OCI-LY1 (cell line): ENCODE measurements around the gene PLXNA2.
A peak's percentile ranks its signal among the peaks of the same experiment; 100 is the strongest.

Experiments
- H2AFZ ChIP-seq: fragments of 200-600 bp; sonication (generic), shearing (Covaris generic); 2 replicates; pipeline ENCODE4 v1.6.0; 2014; ENCODE audit warnings: antibody characterized with exemption, mild to moderate bottlenecking, low read length
- H3F3A ChIP-seq: fragments of 200-600 bp; sonication (generic), shearing (Covaris generic); 2 replicates; pipeline ENCODE4 v1.6.0; 2014; ENCODE audit warnings: mild to moderate bottlenecking, antibody characterized with exemption, low read length, moderate library complexity; ENCODE audit not compliant: insufficient read depth
- H3K27ac ChIP-seq: fragments of 200-600 bp; sonication (generic); 2 replicates; pipeline ENCODE4 v1.5.1; 2014; ENCODE audit warnings: low read length, mixed run types, mild to moderate bottlenecking, low read depth; ENCODE audit not compliant: poor library complexity, severe bottlenecking
- H3K27me3 ChIP-seq: fragments of 200-600 bp; sonication (generic); 2 replicates; pipeline ENCODE4 v1.6.0; 2014; ENCODE audit warnings: antibody characterized with exemption, mild to moderate bottlenecking, low read length, moderate library complexity; ENCODE audit not compliant: insufficient read depth
- H3K36me3 ChIP-seq: fragments of 200-600 bp; sonication (generic); 2 replicates; pipeline ENCODE4 v1.6.1; 2014; ENCODE audit warnings: mild to moderate bottlenecking, antibody characterized with exemption, low read length, moderate library complexity, mixed read lengths; ENCODE audit not compliant: insufficient read depth
- H3K4me1 ChIP-seq: fragments of 200-600 bp; sonication (generic); 2 replicates; pipeline ENCODE4 v1.5.1; 2014; ENCODE audit warnings: mild to moderate bottlenecking, low read length, moderate library complexity; ENCODE audit not compliant: insufficient read depth, severe bottlenecking
- H3K4me2 ChIP-seq: fragments of 200-600 bp; sonication (generic), shearing (Covaris generic); 2 replicates; pipeline ENCODE4 v1.6.1; 2014; ENCODE audit warnings: low read length
- H3K4me3 ChIP-seq: fragments of 200-600 bp; sonication (generic); 2 replicates; pipeline ENCODE4 v1.5.1; 2014; ENCODE audit warnings: low read length, low read depth, mild to moderate bottlenecking, mixed read lengths; ENCODE audit not compliant: poor library complexity, severe bottlenecking
- H3K79me2 ChIP-seq: fragments of 200-600 bp; shearing (Covaris generic); 2 replicates; pipeline ENCODE4 v1.6.1; 2016; ENCODE audit warnings: mixed run types, low read length, mixed read lengths; ENCODE audit not compliant: insufficient read depth
- H3K9ac ChIP-seq: fragments of 200-600 bp; sonication (generic), shearing (Covaris generic); 2 replicates; pipeline ENCODE4 v1.6.1; 2014; ENCODE audit warnings: mild to moderate bottlenecking, low read length, mixed read lengths
- H3K9me2 ChIP-seq: fragments of 200-600 bp; sonication (generic), shearing (Covaris generic); 2 replicates; pipeline ENCODE4 v1.6.1; 2014; ENCODE audit warnings: low read depth, mild to moderate bottlenecking, low read length, mixed read lengths
- H3K9me3 ChIP-seq: fragments of 200-600 bp; shearing (Covaris generic); 2 replicates; pipeline ENCODE4 v1.6.1; 2014; ENCODE audit warnings: low read length, mixed read lengths
- H4K20me1 ChIP-seq: fragments of 200-600 bp; sonication (generic), shearing (Covaris generic); 2 replicates; pipeline ENCODE4 v1.6.0; 2016; ENCODE audit warnings: mild to moderate bottlenecking, low read length; ENCODE audit not compliant: insufficient read depth
- EZH2 ChIP-seq: fragments of 200-600 bp; sonication (generic), shearing (Covaris generic); IDR thresholded peaks from 2 replicates; pipeline ENCODE4 v1.8.0; 2017; ENCODE audit warnings: borderline replicate concordance, mixed run types, mild to moderate bottlenecking, antibody characterized with exemption, low read length, moderate library complexity, mixed read lengths
- TF ChIP-seq, protein P1 (sequence below): fragments of 200-600 bp; sonication (generic), shearing (Covaris generic); IDR thresholded peaks from 2 replicates; pipeline ENCODE4 v1.5.1; 2017; ENCODE audit warnings: mild to moderate bottlenecking, antibody characterized with exemption, low read length, moderate library complexity, mixed read lengths

PLXNA2 gene

DNA sequence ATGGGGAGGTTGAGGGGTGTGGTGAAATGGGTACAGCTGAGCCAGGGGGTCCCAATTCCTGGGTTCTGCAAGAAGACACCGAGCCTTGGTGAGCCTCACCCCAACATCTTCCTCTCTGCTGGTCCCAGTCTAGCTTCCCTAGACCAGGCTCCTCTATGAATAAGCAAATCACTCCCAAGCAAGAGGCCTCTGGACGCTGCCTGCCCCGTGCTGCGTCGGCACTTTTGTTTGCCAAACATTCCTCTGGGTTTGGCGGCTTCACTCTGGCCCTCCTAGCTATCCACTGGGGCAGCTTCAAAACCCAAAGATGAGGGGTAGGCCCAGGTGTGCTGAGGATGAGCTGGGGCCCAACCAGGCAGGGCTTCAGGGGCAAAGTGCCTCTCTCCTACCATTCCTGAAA is 196.2 kb downstream of the PLXNA2 start:
- H3K9ac ChIP-seq, result no peak overlapping the region
- H3F3A ChIP-seq, result no peaks in the 10 kb centered on the region
- no peaks in the 10 kb centered on the region for H3K9me3 ChIP-seq
- H3K27ac ChIP-seq, result no peak overlapping the region
- H4K20me1 ChIP-seq, result no peaks in the 10 kb centered on the region
- no peaks in the 10 kb centered on the region for H3K4me1 ChIP-seq
- H3K36me3 ChIP-seq, result no peaks in the 10 kb centered on the region
- H3K9me2 ChIP-seq, result no peaks in the 10 kb centered on the region
- no peak overlapping the region for H2AFZ ChIP-seq
- H3K27me3 ChIP-seq, result 0 out of 2 replicates have a peak, but pooled peaks cover 3% of the 10 kb centered on the region
- H3K4me2 ChIP-seq, result no peak overlapping the region
- no peak for TF ChIP-seq EZH2
- TF ChIP-seq, protein P1, sequence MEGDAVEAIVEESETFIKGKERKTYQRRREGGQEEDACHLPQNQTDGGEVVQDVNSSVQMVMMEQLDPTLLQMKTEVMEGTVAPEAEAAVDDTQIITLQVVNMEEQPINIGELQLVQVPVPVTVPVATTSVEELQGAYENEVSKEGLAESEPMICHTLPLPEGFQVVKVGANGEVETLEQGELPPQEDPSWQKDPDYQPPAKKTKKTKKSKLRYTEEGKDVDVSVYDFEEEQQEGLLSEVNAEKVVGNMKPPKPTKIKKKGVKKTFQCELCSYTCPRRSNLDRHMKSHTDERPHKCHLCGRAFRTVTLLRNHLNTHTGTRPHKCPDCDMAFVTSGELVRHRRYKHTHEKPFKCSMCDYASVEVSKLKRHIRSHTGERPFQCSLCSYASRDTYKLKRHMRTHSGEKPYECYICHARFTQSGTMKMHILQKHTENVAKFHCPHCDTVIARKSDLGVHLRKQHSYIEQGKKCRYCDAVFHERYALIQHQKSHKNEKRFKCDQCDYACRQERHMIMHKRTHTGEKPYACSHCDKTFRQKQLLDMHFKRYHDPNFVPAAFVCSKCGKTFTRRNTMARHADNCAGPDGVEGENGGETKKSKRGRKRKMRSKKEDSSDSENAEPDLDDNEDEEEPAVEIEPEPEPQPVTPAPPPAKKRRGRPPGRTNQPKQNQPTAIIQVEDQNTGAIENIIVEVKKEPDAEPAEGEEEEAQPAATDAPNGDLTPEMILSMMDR, result no peak
- no peaks in the 10 kb centered on the region for H3K79me2 ChIP-seq
- H3K4me3 ChIP-seq, result no peak overlapping the region

DNA sequence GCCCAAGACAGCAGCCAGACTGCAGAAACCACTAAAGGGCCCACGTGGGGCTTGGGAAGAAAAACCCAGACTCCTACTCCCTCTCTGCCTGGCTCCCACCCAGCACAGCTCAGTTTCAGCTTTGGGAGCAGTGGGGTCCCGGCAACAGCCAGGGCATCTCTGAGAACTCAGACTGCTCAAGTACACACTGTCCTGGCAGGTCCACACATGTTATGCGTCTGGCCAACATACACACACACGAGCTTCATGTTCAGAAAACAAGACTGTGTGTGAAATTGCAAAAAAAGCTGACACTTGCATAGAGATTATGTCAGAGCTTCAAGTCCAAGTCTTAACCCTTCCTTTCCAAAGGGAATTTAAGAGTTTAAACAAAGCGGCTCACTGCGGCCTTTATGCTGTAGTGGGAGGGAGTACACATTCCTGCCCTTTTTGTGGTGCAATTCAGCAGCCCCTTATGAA is 196.7 kb downstream of the PLXNA2 start:
- Histone ChIP-seq H2AFZ (no peak overlapping the region), H3K36me3 (no peaks in the 10 kb centered on the region), H3K4me2 (no peak overlapping the region), H3K4me1 (no peaks in the 10 kb centered on the region), H3K79me2 (no peaks in the 10 kb centered on the region), H3K9ac (no peak overlapping the region), H3K27me3 (0 out of 2 replicates have a peak, but pooled peaks cover 3% of the 10 kb centered on the region), H3K9me3 (no peaks in the 10 kb centered on the region), H3F3A (no peaks in the 10 kb centered on the region), H4K20me1 (no peaks in the 10 kb centered on the region), H3K9me2 (no peaks in the 10 kb centered on the region), H3K27ac (no peak overlapping the region), H3K4me3 (no peak overlapping the region)
- TF ChIP-seq, protein P1, result no peak
- TF ChIP-seq EZH2, result no peak

DNA sequence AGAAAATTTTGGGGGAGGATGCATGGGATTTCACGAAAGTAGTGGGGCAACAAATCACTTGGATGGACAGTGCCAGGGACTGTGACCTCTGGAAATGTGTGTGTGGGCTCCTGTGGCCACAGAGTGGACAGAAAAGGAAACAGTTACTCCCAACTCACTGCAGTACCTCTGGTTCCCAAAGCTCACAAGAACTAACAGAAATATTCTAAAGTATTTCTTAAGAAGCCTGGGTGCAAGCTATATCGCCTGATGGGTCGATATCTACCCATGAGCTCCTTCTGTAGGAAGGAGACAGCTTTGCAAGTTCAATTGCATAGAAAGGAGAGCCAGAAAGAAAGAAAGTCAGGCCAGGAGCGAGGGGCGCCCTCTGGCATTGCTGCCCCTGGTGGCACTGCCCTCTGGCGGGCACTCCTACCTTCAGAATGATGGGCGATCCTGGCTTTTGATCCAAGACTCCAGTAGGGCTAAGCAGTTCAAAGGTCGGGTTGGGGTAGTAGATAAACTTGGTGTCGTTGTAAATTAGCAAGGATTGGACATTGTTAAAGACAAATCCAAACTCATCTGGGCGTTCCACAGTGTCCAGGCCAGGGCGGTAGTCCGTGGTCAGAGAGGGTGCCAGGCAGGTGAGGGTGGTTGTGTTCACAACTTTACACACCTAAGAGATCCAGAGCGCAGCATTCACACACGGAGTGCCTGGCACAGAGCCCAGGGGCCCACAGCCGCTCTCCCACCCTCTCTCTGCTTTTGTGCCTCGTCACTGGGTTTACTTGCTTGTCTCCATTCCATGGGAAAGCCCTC is 198.5 kb downstream of the PLXNA2 start:
- H3K27me3 ChIP-seq, result no peaks in the 10 kb centered on the region
- no peaks in the 10 kb centered on the region for H3K4me1 ChIP-seq
- no peak overlapping the region for H3K9ac ChIP-seq
- H3F3A ChIP-seq, result no peaks in the 10 kb centered on the region
- no peak overlapping the region for H3K4me2 ChIP-seq
- no peaks in the 10 kb centered on the region for H3K9me2 ChIP-seq
- H3K36me3 ChIP-seq, result no peaks in the 10 kb centered on the region
- no peaks in the 10 kb centered on the region for H3K79me2 ChIP-seq
- no peaks in the 10 kb centered on the region for H4K20me1 ChIP-seq
- H3K9me3 ChIP-seq, result no peaks in the 10 kb centered on the region
- no peak overlapping the region for H3K4me3 ChIP-seq
- H3K27ac ChIP-seq, result no peak overlapping the region
- H2AFZ ChIP-seq, result no peak overlapping the region
- TF ChIP-seq, protein P1, result peak; percentile 29; the same call in 1 of the 2 replicates
- no peak for TF ChIP-seq EZH2
